OCI-LY7 (cell line): ENCODE measurements around the gene MTOR. TPM values are rescaled to one million over a fixed set of nuclear protein-coding genes. Genes with fewer than 3 reads are reported as not detected.

ENCODE experiments used
- BruUV-seq: library from RNA; stranded (reverse); fragments of 400-500 nt; replicated peaks from 2 replicates; lab custom pipeline; 2021; lab: Mats Ljungman, UMichigan
- CTCF ChIA-PET: fragments of 300-600 bp; sonication (Branson Sonifier 250); formaldehyde crosslinking; loops from one replicate; lab custom pipeline; 2022; ENCODE audit warnings: antibody characterized with exemption; ENCODE audit not compliant: unreplicated experiment; lab: Charles Lee
- POLR2A ChIA-PET: fragments of 300-600 bp; sonication (Branson Sonifier 250); formaldehyde crosslinking; loops from one replicate; lab custom pipeline; 2022; ENCODE audit warnings: antibody characterized with exemption; lab: Charles Lee
- DNase-seq: peaks from one replicate; pipeline ENCODE4 v3.0.0-alpha.2; 2015; ENCODE audit warnings: low spot score
- H2AFZ ChIP-seq: fragments of 200-600 bp; sonication (generic), shearing (Covaris generic); 2 replicates; pipeline ENCODE4 v1.6.1; 2014; ENCODE audit warnings: mild to moderate bottlenecking, antibody characterized with exemption, low read length, moderate library complexity
- H3K27ac ChIP-seq: fragments of 200-600 bp; sonication (generic); 2 replicates; pipeline ENCODE4 v1.5.1; 2014; ENCODE audit warnings: mixed run types, low read depth, mild to moderate bottlenecking, moderate library complexity, low read length, inconsistent platforms; ENCODE audit not compliant: poor library complexity, severe bottlenecking
- H3K36me3 ChIP-seq: fragments of 200-600 bp; sonication (generic); 2 replicates; pipeline ENCODE4 v1.6.1; 2014; ENCODE audit warnings: mild to moderate bottlenecking, antibody characterized with exemption, low read length, moderate library complexity, mixed read lengths; ENCODE audit not compliant: insufficient read depth
- H3K4me1 ChIP-seq: fragments of 200-600 bp; sonication (generic); 2 replicates; pipeline ENCODE4 v1.5.1; 2014; ENCODE audit warnings: mild to moderate bottlenecking, low read length; ENCODE audit not compliant: insufficient read depth, poor library complexity, severe bottlenecking
- H3K4me2 ChIP-seq: fragments of 200-600 bp; sonication (generic); 2 replicates; pipeline ENCODE4 v1.6.1; 2014; ENCODE audit warnings: mild to moderate bottlenecking, low read length
- H3K4me3 ChIP-seq: fragments of 200-600 bp; sonication (generic); 2 replicates; pipeline ENCODE4 v1.5.1; 2014; ENCODE audit warnings: mild to moderate bottlenecking, low read depth, low read length; ENCODE audit not compliant: poor library complexity, severe bottlenecking
- H3K79me2 ChIP-seq: fragments of 200-600 bp; sonication (generic); 2 replicates; pipeline ENCODE4 v1.6.1; 2016; ENCODE audit warnings: low read depth, mild to moderate bottlenecking, low read length, moderate library complexity, mixed read lengths; ENCODE audit not compliant: insufficient read depth
- H3K9me2 ChIP-seq: fragments of 200-600 bp; sonication (generic); 2 replicates; pipeline ENCODE4 v1.6.1; 2016; ENCODE audit warnings: mild to moderate bottlenecking, low read length, mixed read lengths; ENCODE audit not compliant: insufficient read depth
- H3K9me3 ChIP-seq: fragments of 200-600 bp; sonication (generic); 2 replicates; pipeline ENCODE4 v1.6.1; 2014; ENCODE audit warnings: mild to moderate bottlenecking, mixed run types, low read length, mixed read lengths
- H4K20me1 ChIP-seq: fragments of 200-600 bp; sonication (generic); 2 replicates; pipeline ENCODE4 v1.6.1; 2014; ENCODE audit warnings: mild to moderate bottlenecking, antibody characterized with exemption, low read length, moderate library complexity, mixed read lengths; ENCODE audit not compliant: insufficient read depth
- CTCF ChIP-seq: fragments of 200-600 bp; sonication (generic); conservative IDR thresholded peaks from 2 replicates; pipeline ENCODE4 v1.5.1; 2014; ENCODE audit warnings: mild to moderate bottlenecking, antibody characterized with exemption, low read length, moderate library complexity, mixed read lengths
- EZH2phosphoT487 ChIP-seq: fragments of 200-600 bp; sonication (generic); IDR thresholded peaks from 2 replicates; pipeline ENCODE4 v1.6.1; 2018; ENCODE audit warnings: low read depth, borderline replicate concordance, mild to moderate bottlenecking, mixed run types, antibody characterized with exemption, low read length, moderate library complexity, mixed read lengths
- intact Hi-C: fragments of 100-400 bp; cut with micrococcal nuclease; formaldehyde crosslinking; loops from one replicate; pipeline ENCODE4 v1.10.0; 2022; ENCODE audit not compliant: unreplicated experiment
- total RNA-seq, 2 experiments: library from RNA; depleted of rRNA in 1 of 2; stranded (reverse); fragments of >200 nt in 1 of 2; shearing (Covaris generic) in 1 of 2; gene quantifications; 2 replicates each; pipeline ENCODE4 v1.2.3, GENCODE V29; 2014 to 2022

The MTOR gene
- total RNA-seq, 2 experiments from 2014 or later: 41.1 to 58.6 TPM

- POLR2A ChIA-PET: interaction anchor here (0.5 kb wide), 1 partner anchor 49 kb away, joined by 3 read pairs; no protein-coding TSS in a partner anchor
- DNase-seq: no peak
- no peaks in the 10 kb centered on the region for H4K20me1 ChIP-seq
Observed at GRCh38 chr1:11204396-11205190, 57.8 kb downstream of the MTOR start.

DNA sequence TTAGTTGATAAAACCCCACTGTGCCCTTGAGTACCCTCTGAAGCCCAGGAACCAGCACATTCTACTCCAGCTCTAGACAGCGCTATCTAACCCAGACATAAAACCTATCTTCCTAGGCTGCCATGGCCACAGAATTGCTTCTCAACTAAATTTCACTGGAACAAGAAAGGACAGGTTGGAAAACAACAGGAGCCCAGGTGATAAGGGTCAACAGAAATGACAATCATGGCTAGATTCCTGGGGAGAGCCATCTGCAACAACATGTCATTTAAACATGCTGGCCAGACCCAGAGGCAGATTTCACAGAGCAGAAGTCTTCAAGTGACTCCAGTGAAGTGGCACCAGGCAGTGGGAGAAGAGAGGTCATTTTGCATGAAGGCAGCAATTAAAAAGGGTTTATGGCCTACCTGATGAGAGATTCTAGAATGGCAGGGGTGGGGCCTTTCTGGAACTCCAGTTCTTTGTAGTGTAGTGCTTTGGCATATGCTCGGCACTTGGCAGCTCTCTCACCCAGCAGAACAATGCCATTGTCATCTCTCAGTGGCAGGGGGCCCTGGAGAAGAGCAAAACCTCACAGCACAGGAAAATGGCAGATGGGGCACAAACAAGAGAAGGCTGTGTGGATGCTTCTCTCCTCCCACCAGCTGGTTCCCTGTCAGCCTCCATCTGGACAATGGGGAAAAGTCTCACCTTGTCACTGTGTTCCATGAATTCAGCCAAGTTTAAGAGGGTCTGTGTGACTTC, 63.3 kb downstream of the MTOR start:
- ChIA-PET POLR2A (no interaction called here), CTCF (no interaction called here)
- BruUV-seq: no TSS peak
- H3K4me2 ChIP-seq: no peak overlapping the region
- peaks cover 86% of the 10 kb centered on the region for H3K36me3 ChIP-seq
- no peak overlapping the region for H3K4me3 ChIP-seq
- no peaks in the 10 kb centered on the region for H4K20me1 ChIP-seq
- no peak for DNase-seq
- no peaks in the 10 kb centered on the region for H3K4me1 ChIP-seq
- no peak for TF ChIP-seq CTCF
- TF ChIP-seq EZH2phosphoT487: no peak
- H3K9me2 ChIP-seq: no peaks in the 10 kb centered on the region
- H3K9me3 ChIP-seq: no peaks in the 10 kb centered on the region
- intact Hi-C loops: no loop called here
- H3K27ac ChIP-seq: no peak overlapping the region
- no peaks in the 10 kb centered on the region for H3K79me2 ChIP-seq
- H2AFZ ChIP-seq: no peak overlapping the region

More at GRCh38 chr1:11204396-11205190, 57.8 kb downstream of the MTOR start:
- Histone ChIP-seq H2AFZ (no peak overlapping the region), H3K79me2 (no peaks in the 10 kb centered on the region), H3K9me3 (no peaks in the 10 kb centered on the region), H3K36me3 (peaks cover 82% of the 10 kb centered on the region), H3K27ac (no peak overlapping the region), H3K9me2 (no peaks in the 10 kb centered on the region), H3K4me3 (no peak overlapping the region), H3K4me2 (no peak overlapping the region), H3K4me1 (no peaks in the 10 kb centered on the region)
- CTCF ChIA-PET: no interaction called here
- no peak for TF ChIP-seq CTCF
- TF ChIP-seq EZH2phosphoT487: no peak
- intact Hi-C loops: no loop called here
- no TSS peak for BruUV-seq

- POLR2A ChIA-PET: no interaction called here
Observed at GRCh38 chr1:11198257-11198656, 64.1 kb downstream of the MTOR start.

More at GRCh38 chr1:11198257-11198656, 64.1 kb downstream of the MTOR start:
- Histone ChIP-seq H3K4me1 (no peaks in the 10 kb centered on the region), H3K9me2 (no peaks in the 10 kb centered on the region), H3K4me3 (no peak overlapping the region), H3K79me2 (no peaks in the 10 kb centered on the region), H4K20me1 (no peaks in the 10 kb centered on the region), H2AFZ (no peak overlapping the region), H3K27ac (no peak overlapping the region), H3K4me2 (no peak overlapping the region), H3K9me3 (no peaks in the 10 kb centered on the region), H3K36me3 (peaks cover 86% of the 10 kb centered on the region)
- TF ChIP-seq CTCF (no peak), EZH2phosphoT487 (no peak)
- CTCF ChIA-PET: no interaction called here
- no peak for DNase-seq
- intact Hi-C loops: no loop called here
- BruUV-seq: no TSS peak
